Measurements from ENCODE around the gene CARMIL1. TPM values are rescaled to one million over a fixed set of nuclear protein-coding genes. Genes with fewer than 3 reads are reported as not detected.

CARMIL1 gene
- total RNA-seq, 2 experiments from 2014 or later: 1.3 to 1.5 TPM

GRCh38 chr6:25665455-25665854 is 386.3 kb downstream of the CARMIL1 start:
- Mint-ChIP-seq H3K27me3 (peaks cover 12% of the 10 kb centered on the region), H3K27ac (no peak overlapping the region), H3K9me3 (no peaks in the 10 kb centered on the region), H3K36me3 (ENCODE audit: low read depth) (no peaks in the 10 kb centered on the region), H3K4me3 (no peak overlapping the region), H3K4me1 (peaks cover 6% of the 10 kb centered on the region)
- ChIA-PET CTCF (no interaction called here), POLR2A (no interaction called here)
- no peak for DNase-seq

GRCh38 chr6:25669413-25669812 is 390.2 kb downstream of the CARMIL1 start:
- CTCF ChIA-PET: interaction anchor here (1.0 kb wide), 1 partner anchor 29 kb away, joined by 3 read pairs; no protein-coding TSS in a partner anchor
- POLR2A ChIA-PET: interaction anchor here (0.6 kb wide), 1 partner anchor 158 kb away, joined by 3 read pairs; no protein-coding TSS in a partner anchor
- Mint-ChIP-seq H3K4me3 (no peak overlapping the region), H3K27me3 (peaks cover 21% of the 10 kb centered on the region), H3K9me3 (no peaks in the 10 kb centered on the region), H3K4me1 (no peaks in the 10 kb centered on the region), H3K27ac (no peak overlapping the region), H3K36me3 (ENCODE audit: low read depth) (no peaks in the 10 kb centered on the region)
- no peak for DNase-seq
